Stimulated activated CD4-positive, alpha-beta T cell treated with anti-CD3 and anti-CD28 coated beads, Interleukin-12 subunit alpha, Interleukin-12 subunit beta, amount 100 ng/mL, for 48 hours (primary cell): ENCODE results near the gene CNTFR.

ENCODE experiments used
- DNase-seq, 3 donors: peaks; one replicate each; pipeline ENCODE4 v3.0.0-alpha.2; 2020; ENCODE audit warnings: low read depth in 2 of 3, low spot score in 1 of 3

The CNTFR gene

DNA sequence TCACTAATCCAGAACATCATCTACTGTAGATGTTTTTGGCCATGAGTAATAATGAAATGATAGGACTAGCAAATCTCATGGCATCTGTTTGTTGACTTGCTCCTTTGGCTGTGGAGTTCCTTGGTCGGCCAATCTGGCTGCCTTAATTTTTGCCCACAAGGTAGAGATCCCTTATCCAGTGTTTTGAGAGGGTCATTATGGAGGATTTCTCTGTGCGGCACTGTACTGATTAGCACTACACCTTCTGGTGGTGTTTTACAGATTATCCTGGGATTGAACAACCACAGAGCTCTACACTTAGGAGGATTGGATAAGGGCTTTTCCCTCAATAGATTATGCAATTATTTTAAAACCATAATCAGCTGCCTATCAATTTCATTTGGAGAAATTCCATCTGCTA is 63.5 kb downstream of the CNTFR start:
- no peak for DNase-seq

DNA sequence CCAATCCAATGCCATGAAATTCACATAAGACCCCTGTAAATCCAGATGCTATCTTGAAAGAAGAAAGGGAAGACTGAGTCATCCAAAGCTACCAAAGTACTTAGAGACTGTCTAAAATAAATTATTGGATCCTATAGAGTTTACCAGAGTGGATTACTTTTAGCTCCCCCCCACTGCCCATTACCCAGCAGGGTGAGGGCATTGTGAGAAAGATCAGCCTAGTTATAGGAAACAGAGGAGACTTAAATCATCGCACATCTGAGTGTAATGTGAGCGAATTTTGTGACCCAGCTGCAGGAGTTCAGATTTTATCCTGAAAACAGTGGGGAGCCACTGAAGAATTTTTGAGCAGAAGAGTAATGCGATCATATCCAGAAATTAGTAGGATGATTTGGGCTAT is 65.2 kb downstream of the CNTFR start:
- DNase-seq: no peak

DNA sequence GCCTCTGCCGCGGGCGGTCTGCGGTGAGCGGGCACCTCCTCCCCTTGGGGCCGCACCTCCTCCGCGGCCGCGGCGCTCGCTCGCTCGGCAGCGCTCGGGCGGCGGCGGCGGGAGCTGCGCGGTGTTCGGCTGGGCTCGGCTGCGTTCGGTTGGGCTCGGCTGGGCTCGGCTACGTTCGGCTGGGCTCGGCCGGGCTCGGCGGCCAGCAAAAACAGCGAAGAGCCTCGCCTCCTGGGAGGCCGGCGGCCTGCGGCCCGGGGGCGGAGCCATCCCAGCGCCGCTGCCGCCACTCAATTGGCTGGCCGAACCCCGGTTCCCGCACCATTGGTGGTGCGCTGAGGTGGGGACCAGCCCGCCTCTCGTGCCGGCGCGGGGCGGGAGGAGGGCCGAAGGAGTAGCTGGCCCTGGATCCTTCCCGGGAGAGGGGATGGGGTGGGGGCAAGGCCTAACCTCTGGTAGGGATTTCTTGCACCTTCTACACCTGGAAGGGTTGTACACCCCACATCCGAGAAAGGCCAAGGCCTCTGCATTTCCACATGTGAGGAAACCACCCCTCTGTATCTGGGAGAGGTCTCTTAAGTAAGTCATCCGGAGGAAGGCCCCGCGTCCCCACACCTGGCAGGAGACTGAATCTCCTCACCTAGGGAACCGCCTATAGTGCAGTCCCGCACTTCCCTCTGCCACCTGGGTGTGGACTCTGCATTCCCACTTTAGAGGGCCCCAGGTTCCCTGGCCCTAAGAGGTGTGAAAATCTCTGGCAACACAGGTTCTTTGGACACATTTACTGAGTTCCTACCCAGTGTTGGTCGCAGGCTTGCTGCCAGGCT is 66.3 kb downstream of the CNTFR start, which contains the start of gene ENHO:
Gene ENHO (minus strand): TSS at position 20 of the 827 bp plus-strand sequence. CDS start 1,295 bp downstream, outside the sequence.
- DNase-seq: peak; percentile 82 to 94 (median 87)

GRCh38 chr9:34522091-34522887 is 67.2 kb downstream of the CNTFR start:
- DNase-seq: no peak

DNA sequence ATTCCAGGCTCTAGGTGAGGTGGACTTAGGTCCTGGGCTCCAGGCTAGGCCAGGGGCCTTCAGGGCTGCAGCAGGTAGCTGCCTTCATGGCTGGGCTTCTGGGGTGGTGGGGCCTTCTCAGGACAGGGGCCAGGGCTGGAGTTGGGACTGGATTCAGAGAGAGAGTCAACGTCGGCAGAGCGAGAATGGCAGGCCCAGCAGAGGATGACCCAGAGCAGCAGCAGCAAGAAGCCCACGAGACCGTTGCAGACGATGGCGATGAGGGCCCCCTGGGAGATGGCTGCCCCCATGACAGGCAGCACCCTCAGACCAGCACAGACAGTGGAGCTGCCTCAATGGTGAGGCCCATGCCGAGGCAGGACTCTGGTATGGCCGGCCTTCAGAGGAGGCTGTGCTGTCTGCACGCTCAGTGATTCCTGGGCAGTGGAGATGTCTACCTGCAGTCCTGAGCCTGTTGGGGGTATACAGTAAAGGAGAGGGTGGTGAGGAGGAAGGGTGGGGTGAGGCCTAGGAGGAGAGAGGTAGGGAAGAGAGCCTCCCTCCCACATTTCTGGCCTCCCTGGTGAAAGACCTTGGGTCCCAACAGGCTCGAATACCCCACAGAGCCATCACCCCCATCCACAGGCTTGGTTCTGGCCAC is 68.0 kb downstream of the CNTFR start:
- DNase-seq: no peak

- no peak for DNase-seq
Measured at GRCh38 chr9:34520505-34521385, 68.8 kb downstream of the CNTFR start.

GRCh38 chr9:34520096-34520495 is 69.4 kb downstream of the CNTFR start:
- no peak for DNase-seq

GRCh38 chr9:34519321-34520020 is 70.1 kb downstream of the CNTFR start:
- no peak for DNase-seq

DNA sequence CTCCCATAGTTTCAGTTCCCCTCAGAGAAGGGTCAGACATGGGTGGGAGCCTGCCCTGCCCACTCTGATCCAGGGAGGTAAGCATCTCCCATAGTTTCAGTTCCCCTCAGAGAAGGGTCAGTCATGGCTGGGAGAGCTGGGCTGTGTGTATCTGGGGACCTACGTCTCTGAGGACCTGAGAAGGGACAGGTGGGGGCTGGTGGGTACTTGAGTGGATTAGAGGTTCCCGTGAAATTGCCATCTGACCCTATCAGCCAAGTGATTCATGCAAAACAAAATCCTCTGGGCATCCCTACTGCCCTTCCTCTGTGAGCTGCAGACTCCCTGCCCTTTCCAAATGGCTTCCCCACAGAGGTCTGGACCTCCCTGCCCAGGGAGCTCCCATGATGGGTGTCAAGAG is 70.6 kb downstream of the CNTFR start:
- no peak for DNase-seq

DNA sequence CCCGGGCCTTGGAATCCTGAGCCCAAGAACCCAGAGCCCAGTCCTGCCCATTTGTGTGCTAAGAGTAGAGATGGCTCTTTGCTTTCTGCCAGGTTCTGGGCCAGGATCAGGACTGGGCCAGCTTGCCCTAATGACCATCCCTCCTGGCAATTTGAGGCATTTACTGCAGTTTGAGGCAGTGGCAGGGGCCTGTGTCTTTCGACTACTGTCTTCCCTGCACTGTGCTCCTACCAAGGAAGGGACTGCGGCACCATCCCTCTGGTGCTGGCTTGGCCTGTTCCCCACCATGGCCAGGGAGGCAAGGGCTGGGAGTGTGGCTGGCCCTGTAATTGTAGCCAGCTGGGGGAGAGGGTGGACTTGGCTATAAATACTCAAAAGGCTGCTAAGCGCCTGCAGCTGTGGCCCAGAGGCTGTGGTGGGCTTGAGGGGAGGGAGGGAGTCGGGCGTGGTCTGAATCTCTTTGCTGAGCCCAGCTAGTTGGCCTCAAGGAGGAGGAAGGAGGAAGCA is 71.4 kb downstream of the CNTFR start:
- no peak for DNase-seq

DNA sequence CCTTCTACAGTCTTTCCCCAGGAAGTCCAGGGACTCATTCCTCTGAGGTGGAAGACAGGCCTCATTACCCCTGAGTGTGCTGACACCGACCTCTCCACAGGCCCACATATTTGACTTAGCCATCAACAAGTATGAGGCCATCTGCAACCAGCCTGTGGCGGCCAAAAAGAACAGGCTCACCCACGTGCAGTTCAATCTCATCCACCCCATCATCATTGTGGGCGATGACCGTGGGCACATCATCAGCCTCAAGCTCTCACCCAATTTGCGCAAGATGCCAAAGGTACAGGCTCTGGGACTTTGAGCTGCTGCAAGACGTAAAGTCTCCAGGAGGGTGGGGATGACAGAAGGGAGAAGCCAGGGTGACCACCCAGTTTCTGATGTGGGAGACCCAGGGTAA is 72.3 kb downstream of the CNTFR start:
- no peak for DNase-seq

GRCh38 chr9:34515959-34516358 is 73.6 kb downstream of the CNTFR start:
- no peak for DNase-seq

DNA sequence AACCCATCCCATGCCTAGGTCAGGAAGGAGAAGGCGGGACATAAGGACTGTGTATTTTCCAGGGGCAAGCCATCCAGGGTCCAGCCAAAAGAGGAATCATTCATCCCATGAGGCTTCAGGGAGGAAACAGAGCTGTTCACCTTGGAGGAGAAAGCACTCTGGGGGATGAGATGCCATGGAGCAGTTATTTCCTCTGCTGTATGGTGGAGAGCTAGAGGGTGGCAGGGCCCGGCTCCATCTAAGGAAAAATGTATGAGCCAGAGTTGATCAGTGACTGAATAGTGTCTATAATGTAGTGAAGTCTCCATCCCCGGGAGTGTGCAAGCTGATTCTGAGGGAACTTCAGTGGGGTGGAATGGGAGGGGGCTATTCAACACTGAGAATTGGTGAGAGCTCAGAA is 74.7 kb downstream of the CNTFR start:
- DNase-seq: no peak

- DNase-seq: no peak
Measured at GRCh38 chr9:34514401-34514800, 75.1 kb downstream of the CNTFR start.

DNA sequence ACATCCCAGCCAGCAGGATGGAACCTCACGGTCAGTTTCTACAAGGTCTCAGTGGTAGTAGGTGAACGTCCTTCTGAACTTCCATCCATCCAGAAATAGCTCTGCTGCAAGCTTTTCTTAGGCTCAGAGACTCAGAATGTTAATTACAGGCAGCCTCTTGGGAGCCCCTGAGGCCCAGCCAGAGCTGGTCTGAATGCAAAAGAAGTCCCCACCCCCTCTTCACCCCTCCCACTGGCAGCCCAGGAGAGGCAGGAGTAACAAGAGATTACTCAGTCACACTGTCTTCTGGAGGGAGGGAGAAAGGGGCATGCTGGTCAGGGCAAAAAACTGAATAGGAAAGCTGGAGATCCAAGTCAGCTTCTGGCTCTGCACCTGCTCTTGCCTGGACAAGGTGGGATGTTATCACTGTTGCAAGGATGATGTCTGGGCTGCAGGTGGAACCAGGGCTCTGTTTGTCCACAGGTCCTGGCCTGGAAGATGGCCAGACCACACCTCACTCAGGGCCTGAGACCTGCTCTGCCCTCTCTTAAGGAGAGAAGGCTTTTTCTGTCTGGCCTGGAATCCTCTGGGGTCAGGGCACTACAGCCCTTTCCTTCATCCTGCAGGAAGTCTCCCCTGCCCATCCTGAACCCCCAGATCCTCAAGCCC is 75.8 kb downstream of the CNTFR start:
- DNase-seq: no peak

DNA sequence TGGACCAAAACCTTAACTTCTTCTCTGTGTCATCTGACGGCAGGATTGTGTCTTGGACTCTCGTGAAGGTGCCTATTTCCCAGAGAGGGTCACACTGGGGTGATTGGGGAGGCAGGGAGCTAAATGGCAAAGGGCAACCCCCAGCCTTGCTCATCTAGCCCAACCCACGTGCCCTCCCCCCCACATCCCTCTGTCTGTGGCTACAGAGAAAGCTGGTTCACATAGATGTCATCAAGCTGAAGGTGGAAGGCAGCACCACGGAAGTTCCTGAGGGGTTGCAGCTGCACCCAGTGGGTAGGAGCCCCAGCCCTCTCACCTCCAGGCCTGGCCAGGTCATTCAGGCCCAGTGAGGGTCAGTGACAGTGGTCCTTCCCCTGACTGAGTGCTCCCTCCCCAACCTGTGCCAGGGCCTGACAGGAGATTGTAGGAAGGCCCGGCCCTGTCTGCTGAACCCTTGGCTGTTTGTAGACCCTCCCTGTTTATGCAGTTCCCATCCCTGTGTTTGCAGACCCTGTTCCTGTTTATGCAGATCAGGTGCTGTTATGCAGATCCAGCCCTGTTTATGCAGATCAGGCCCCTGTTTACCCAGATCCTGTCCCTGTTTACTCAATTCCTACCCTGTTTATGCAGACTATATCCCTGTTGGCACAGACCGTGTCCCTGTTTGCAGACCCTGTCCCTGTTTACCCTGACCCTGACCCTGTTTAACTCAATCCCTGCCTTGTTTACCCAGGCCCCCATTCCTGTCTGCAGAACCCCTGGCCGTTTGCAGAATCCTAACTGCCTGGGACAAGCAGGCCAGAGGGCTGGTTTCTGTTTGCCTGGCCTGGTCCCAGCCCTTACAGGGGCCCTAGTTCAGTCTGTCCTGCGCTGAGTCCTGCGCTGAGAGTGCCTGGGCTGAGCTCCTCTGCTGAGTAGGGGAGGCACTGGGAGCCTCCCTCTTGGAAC is 77.1 kb downstream of the CNTFR start:
- DNase-seq: no peak

GRCh38 chr9:34510497-34511468 is 78.7 kb downstream of the CNTFR start:
- DNase-seq: no peak
